GM19463 (cell line): ENCODE results near the gene DLEC1.

Source experiments
- ATAC-seq: cut with Tn5 transposase; IDR thresholded peaks from one replicate; pipeline ENCODE4 v1.9.1; 2021; ENCODE audit warnings: mild to moderate bottlenecking, moderate library complexity; ENCODE audit not compliant: unreplicated experiment

The DLEC1 gene

GRCh38 chr3:38002291-38002876 lies 36.6 kb upstream of the DLEC1 start:
- ATAC-seq: no peak

GRCh38 chr3:38002940-38003339 lies 36.1 kb upstream of the DLEC1 start:
- ATAC-seq: no peak

- ATAC-seq: no peak
Observed at GRCh38 chr3:38003371-38003816, 35.6 kb upstream of the DLEC1 start.

- no peak for ATAC-seq
Observed at GRCh38 chr3:38003817-38004414, 35.1 kb upstream of the DLEC1 start.

GRCh38 chr3:38004415-38005075 lies 34.5 kb upstream of the DLEC1 start:
- peak; percentile 65 for ATAC-seq

- ATAC-seq: no peak
Observed at GRCh38 chr3:38005076-38006020, 33.7 kb upstream of the DLEC1 start.

- ATAC-seq: no peak
Observed at GRCh38 chr3:38006031-38006430, 33.0 kb upstream of the DLEC1 start.

- ATAC-seq: no peak
Observed at GRCh38 chr3:38006445-38006995, 32.5 kb upstream of the DLEC1 start.

GRCh38 chr3:38007754-38008090 lies 31.3 kb upstream of the DLEC1 start:
- no peak for ATAC-seq

GRCh38 chr3:38008191-38008701 lies 30.8 kb upstream of the DLEC1 start:
- ATAC-seq: no peak

- no peak for ATAC-seq
Observed at GRCh38 chr3:38008971-38009580, 29.9 kb upstream of the DLEC1 start.

GRCh38 chr3:38009807-38010591 lies 29.0 kb upstream of the DLEC1 start:
- ATAC-seq: no peak

GRCh38 chr3:38011111-38011510 lies 27.9 kb upstream of the DLEC1 start:
- ATAC-seq: no peak

GRCh38 chr3:38015485-38015884 lies 23.5 kb upstream of the DLEC1 start:
- no peak for ATAC-seq

GRCh38 chr3:38015984-38016383 lies 23.0 kb upstream of the DLEC1 start:
- no peak for ATAC-seq

GRCh38 chr3:38016410-38016809 lies 22.6 kb upstream of the DLEC1 start:
- ATAC-seq: no peak

- no peak for ATAC-seq
Observed at GRCh38 chr3:38016847-38017444, 22.1 kb upstream of the DLEC1 start.

- no peak for ATAC-seq
Observed at GRCh38 chr3:38017445-38018295, 21.3 kb upstream of the DLEC1 start.
